A204.1 (cell line): ENCODE results near the gene CD7.
"Not testable (repeated sequence)": the region's sequence is repeated elsewhere in the genome, so short reads cannot be mapped to it uniquely, and the experiment has no call there.

ENCODE experiments used
- FAIRE-seq: peaks from 2 replicates; lab custom pipeline; 2012; peaks lifted over from hg19 to GRCh38; lab: Jason Lieb, UNC

Gene CD7

DNA sequence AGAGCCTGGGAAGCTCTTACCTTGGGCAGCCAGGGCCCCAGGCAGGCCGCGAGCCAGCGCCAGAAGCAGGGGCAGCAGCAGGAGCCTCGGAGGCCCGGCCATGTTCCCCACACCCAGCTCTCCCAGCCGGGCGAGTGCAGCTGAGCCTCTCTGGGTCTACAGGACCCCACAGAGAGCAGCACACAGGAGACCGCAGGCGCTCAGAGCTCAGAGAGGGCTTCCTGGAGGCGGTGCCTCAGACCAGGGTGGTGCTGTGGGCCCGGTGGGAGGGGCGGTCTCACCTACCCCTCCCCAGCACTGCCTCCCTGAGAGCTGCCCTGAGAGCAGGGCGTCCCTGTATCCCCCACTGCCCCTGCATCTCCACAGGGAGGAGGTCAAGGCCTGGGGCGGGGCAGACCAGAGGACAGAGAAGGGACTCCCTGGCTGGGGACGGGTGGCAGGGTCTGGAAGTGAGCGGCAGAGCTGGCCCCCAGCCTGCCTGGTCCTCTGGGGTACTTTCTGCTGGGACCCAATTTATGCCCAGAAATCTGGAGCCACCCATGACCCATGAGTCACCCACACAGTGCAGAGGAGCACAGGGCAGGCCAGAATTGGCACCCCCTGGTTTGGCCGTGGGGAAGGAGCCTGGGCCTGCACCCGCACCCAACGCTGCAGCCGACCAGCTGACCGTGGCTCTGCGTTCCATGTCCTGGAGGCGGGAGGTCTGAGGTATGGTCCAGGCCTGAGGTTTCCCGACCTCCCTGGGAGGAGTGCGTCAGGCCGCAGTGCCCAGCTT lies at the start of gene CD7:
Gene CD7, minus strand, starts transcription at position 215 of the 775 bp plus-strand sequence. Its CDS starts 113 bp downstream, at position 102.
- FAIRE-seq = no peak

DNA sequence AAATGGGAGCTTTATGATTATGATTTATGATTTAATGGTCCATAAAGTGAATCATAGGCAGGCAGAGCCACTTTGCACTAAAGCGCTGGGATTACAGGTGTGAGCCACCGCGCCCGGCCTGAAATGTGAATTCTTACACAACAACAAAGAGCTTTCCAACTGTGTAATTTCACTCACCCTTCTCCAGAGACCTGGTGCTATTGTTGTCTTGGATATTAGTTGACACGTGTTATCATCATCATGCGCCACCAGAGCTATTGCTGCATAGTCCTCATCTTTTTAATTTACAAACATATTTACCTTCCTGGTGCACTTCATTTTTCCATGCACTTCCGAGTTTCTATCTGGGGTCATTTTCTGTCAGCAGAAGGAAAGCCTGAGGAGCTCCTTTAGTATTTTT lies 49.3 kb upstream of the CD7 start:
- no peak for FAIRE-seq

DNA sequence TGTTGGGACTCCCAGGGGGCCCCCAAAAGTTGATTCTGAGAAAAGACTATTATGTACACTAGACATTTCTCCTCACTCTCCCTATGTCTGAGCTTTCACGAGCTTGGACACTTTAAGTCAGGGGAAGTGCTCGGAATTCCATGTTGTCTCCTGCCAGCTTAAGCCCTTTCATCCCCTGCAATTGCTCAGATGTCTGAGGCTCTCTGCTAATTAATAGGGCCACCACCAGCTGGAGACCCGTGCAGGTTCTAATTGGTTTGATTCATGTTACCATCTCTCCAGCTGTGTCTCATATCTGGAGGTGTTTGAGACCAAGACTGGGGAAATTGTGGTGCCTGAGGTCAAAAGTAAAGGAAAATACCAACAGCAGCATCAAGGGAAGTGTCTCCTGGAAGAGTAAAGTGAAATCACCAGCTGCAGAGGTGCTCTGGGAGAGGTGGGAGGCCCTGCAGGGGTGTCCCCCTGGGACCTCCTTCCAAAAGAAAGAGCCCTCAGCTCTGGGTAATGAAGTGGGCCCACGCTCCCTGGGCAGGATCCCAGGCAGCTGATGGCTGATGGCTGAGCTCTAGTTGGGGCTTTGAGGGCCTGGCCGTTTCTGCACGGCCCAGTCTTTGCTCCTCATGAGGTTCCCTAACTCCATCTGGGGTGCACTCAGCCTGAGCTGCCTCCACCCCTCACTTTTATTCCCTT lies 48.3 kb upstream of the CD7 start:
- no peak for FAIRE-seq

DNA sequence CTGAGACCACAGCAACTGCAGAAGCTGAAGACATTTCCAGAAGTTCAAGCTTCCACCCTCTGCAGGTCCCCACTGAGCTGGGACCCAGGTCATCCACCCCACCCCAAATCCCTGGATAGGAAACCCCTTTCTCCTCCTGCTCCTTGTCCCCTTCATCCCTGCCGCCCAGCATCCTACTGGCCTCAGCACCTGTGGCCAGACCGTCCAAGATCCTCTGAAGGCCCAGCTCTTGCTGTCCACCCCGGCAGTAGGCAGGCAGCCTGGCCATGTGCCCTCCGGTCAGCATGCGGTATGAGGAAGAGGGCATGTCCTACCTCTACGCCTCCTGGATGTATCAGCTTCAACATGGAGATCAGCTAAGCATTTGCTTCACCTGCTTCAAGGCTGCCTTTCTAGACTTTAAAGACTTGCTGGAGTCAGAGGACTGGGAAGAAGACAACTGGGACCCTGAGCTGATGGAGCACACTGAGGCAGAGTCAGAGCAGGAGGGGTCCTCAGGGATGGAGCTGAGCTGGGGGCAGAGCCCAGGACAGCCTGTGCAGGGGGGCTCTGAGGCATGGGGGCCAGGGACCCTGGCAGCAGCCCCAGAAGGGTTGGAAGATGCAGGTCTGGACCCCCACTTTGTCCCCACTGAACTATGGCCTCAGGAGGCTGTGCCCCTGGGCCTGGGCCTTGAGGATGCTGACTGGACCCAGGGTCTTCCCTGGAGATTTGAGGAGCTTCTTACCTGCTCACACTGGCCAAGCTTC lies 44.7 kb upstream of the CD7 start:
- FAIRE-seq = no peak

DNA sequence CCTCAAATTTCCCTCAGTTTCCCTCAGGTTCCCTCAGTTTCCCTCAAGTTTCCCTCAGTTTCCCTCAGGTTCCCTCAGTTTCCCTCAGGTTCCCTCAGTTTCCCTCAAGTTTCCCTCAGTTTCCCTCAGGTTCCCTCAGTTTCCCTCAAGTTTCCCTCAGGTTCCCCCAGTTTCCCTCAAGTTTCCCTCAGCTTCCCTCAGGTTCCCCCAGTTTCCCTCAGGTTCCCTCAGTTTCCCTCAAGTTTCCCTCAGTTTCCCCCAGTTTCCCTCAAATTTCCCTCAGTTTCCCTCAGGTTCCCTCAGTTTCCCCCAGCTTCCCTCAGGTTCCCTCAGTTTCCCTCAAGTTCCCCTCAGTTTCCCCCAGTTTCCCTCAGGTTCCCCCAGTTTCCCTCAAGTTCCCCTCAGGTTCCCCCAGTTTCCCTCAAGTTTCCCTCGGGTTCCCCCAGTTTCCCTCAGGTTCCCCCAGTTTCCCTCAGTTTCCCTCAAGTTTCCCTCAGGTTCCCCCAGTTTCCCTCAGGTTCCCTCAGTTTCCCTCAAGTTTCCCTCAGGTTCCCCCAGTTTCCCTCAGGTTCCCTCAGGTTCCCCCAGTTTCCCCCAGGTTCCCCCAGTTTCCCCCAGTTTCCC lies 42.2 kb upstream of the CD7 start:
- FAIRE-seq = not testable (repeated sequence)

DNA sequence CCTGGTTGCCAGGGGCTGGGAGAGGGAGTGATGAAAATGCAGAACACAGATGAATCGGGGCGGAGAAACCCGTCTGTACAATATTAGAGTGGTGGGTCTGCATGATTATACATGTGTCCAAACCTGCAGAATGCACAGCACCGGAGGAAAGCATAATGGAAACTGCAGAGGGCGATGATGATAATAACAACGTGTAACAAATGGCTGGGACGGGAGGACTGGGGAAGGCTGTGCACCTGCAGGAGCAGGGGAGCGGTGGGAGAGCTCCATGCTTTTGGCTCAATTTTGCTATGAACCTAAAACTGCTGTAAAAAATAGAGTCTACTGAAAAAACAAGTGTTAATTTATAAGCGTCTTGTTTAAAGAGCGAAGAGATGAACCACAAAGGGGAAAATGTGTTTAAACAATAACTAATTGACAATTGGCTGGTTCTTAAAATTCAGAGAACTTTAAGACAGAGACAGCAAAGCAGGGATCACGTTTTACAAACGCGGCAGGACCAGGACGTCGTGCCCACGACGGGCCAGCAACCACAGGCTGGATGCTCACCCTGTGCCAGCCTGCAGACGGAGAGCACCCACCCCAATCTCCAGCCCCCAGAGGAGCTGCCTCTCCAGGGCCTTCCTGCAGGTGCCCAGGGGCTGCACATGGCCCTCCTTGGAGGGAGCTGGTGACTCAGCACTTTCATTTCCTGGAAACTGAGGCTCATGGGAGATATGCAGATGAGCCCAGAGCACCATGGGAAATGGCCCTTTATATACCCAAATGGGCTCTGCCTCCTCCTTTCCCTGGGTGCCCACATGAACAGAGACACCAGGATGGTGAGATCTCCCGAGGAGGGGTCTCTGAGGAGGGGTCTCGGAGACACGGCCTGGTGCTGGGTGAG lies 41.3 kb upstream of the CD7 start, which contains the start of gene TEX19:
Gene TEX19, plus strand, starts transcription at position 783 of the 886 bp plus-strand sequence. CDS start 2,904 bp downstream, outside the sequence.
- FAIRE-seq = no peak

DNA sequence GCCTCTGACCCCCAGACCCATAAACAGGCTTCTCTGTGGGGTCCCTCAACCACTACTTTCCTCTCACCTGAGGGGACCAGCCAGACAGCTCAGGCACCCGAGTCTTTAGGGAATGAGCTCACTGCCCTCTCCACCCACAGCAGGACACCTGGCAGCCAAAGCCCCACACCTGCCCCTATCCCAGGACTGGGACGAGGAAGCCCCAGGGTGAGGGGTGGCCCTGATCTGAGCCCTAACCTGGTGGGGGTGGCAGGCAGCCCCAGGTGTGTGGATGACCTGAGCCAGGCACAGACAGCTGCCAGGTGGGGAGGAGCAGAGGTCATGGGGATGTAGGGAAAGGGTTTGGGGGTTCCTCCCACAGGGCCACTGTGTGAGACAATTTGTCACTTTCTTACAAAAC lies 40.0 kb upstream of the CD7 start:
- no peak for FAIRE-seq

DNA sequence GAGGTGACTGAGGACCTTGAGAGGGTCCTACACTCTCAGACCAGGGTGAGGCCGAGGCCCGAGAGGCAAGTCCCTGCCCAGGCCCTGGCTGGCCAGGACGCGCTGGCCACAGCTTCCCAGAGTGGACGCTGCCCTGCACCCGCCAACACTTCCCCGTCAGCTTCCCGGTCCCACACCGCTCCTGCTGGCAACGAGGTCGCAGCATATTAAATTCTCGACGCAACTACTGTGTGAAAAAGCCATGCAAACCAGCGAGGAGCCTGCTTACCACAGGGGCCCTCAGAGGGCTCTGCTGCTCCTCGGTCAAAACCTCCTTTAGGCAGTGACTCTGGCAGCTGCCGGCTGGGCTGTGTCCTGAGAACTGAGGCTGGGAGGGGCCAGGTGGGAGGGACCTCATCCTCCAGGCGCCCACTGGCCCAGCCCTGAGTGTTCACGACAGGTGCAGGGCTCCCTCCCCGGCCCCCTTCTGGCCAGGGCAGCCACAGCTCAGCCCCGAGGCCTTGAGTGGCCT lies 39.5 kb upstream of the CD7 start:
- FAIRE-seq = no peak

DNA sequence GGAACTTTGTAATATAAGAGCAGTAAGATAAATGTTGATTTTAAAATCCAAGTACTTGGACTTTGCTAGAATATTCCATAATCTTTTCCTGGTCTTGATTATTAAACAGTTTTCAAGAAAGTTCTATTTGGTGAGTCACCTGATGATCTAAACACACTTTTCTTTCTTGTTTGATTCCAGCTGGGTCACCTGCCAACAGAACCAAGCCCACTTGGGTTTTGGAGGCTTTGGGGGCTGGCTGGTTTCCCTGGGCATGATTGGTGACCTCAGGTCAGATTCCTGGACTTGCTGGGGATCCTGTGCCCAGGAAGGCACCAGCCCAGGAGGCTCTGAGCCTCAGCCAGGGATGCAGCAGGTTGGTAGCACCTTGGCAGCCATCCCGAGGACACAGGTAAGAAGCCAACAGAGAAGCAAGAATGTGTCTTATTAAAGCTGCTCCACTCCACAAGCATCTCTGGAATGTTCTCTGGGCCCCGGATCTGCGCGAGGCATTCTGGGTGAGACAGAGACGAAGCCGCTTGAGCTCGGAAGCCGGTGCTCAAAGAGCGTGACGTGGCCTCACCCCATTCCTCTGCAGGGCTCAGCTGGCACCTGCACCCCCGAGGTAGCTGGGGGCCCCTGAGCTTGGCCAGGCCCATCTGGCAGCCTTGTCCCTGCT lies 38.5 kb upstream of the CD7 start:
- FAIRE-seq = no peak

DNA sequence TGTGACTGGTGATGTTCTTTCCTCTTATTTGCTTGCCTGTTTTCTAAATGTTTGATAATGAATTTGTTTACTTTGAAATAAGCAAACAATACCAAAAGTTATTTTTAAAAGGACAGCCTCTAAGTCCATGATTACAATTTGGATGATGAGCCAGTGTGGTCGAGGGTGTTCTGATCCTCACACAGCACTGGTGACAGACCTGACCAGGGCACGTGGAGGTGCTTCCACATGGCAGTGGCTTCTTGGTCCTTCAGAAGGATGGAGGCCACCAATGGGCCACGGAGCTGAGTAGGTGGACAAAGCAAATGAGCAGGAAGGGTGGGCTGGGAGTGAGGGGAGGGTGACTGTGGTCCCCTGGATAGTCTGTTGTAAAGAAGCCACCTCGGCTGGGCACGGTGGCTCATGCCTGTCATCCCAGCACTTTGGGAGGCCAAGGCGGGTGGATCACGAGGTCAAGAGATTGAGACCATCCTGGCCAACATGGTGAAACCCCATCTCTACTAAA lies 37.4 kb upstream of the CD7 start:
- no peak for FAIRE-seq

DNA sequence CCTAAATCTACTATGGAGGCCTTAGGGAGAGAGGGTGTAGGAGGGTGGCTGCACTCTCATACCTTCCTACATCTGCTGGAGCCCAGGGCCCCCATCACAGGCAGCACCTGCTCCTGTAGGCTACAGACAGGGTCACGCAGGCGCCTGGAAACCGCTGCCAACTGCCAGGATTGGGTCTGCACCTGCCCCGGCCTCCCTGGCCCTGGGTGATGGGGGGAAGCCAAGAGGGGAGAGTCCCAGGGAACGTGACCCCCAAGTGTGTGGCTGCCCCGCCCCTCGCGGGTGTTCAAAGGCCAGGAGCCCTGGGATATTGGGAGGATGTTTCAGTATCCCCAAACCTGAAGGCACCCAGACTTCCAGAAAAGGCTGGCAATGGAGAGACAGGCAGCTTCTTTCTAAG lies 36.1 kb upstream of the CD7 start:
- FAIRE-seq = no peak

DNA sequence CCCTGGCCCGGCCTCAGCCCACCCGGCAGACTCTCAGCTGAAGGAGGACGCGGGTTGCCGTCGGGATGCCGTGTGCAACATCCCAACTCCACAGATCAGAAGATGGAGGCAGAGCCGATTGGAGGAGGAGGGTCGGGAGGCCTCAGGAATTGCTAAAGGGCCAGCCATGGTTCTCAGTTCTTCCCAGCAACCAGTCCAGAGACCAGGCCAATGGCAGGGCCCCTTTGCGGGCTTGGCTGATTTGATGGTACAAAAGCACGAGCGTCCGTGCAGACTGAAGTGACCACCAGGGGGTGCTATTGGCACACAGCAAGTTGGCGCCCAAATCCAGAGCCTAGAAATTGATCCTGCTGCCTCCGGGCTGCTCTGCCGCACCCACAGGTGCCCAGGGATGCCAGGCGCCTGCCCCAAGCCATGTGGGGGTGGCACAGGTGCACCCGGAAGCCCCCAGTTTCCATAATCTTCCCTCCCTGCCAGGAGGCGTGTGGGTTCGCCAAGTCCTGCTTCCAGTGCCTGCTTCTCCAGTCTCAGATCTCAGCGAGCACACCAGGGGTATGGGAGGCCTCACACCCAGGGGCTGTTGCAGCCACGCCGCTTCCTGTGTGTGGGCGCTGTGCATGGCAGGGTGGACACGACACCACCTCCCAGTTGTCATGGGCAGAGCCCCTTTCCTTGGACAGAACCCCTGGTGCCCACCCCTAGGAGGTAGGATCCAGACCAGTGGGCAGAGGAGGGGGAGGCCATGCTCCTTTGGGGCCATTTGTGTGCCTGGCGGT lies 34.5 kb upstream of the CD7 start:
- FAIRE-seq = no peak

DNA sequence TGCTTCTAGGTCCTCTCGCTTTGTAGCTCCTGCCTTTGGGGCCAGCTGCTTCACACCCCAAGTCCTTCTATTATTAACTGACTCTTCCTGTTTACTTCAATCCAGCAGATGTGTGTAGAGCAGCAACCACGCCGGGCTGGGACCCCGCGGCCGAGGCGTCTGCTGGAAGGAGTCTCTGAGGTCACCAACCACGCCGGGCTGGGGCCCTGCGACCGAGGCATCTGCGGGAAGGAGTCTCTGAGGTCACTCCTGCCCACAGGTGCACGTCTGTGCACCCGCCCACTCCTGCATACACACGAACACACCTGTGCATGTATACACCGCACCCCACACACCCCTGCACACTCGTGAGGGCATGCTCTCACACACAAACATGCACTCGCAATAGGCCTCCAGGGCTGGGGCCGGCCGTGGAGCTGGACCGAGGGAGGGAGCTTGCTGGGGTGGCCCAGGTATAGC lies 33.9 kb upstream of the CD7 start:
- no peak for FAIRE-seq

DNA sequence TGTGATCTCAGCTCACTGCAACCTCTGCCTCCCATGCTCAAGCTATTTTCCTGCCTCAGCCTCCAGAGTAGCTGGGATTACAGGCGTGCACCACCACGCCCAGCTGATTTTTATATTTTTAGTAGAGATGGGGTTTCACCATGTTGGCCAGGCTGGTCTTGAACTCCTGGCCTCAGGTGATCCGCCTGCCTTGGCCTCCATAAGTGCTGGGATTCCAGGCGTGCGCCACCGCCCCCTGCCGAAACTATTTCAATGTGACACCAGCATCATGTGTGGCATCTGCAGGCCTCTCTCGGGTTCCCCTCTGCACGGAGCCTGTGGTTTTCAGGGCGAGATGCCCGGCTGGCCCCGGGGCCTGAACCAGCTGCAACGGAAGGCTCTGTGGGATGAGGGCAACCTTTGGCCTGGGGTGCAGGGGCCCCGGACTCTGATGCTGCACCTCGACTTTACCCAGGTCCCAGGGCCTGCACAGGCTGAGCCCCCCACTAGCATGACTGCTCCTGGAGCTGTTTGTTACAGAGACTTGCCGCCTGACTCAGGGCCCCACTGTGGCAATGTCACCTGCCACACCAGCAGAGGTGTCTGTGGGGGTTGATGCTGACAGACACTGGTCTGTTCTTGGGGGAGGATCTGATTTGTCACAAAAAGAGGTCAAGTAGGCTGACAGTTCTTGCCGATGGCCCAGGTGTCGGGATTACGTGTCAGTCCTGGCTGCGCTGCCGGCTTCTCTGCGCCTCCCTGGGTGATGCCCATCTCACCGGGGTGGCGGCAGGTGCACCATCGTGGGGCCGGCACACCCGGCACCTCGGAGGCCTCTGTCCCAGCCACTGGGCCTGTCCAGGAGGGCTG lies 33.0 kb upstream of the CD7 start:
- FAIRE-seq = no peak

DNA sequence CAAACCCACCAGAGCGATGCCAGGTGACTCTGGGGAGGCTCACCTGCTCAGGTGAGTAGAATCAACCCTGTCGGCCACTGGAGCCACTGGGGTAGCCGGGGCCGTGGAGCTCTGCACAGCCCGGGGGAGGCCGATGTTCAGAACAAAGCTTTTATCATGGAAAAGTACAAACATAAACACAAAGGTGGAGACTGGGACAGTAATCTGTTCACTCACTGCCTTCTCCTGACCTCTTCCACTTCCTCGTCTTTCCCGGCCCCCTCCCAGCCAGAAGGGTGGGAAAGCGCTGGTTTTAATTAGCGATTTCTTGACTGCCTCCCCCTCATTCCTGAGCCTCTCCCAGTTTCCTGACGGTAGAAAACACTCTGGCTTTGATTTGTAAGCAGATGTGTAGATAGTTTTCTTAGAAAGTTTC lies 31.9 kb upstream of the CD7 start:
- FAIRE-seq = no peak

DNA sequence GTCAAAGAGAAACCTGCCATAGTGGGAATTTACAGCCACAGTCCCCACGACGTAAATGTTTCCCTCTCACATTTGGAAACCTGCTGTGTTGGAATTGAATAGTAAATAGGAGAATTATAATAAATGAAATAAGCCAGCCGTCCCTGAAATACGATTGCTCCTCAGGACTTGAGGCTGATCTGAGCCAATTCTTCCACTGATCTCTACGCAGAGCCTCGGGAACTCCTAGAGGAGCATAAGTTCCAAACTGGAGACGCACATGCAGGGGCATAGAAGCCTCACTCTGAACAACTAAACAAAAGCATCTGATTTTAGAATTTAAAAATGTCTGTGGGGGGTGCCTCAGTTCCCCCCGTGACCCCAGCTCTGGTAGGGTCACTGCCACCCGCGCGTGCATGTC lies 31.5 kb upstream of the CD7 start:
- no peak for FAIRE-seq

DNA sequence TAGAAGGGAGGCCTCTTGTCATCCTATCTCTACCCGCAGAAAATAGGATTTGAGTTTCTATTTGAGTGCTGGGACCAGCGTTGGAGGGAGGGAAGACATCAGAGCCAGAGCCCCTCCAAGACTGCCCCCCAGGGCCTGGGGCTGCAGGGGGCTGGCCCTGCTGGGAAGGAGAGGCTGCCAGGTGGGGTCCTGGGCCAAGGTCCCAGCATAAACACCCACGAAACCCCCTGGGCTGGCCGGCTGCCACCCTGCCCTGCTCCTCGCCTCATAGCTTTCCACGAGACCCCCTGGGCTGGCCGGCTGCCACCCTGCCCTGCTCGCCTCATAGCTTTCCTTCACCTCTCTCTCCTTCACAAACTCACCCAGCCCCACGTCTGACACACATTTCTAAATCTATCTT lies 31.0 kb upstream of the CD7 start:
- FAIRE-seq = no peak

DNA sequence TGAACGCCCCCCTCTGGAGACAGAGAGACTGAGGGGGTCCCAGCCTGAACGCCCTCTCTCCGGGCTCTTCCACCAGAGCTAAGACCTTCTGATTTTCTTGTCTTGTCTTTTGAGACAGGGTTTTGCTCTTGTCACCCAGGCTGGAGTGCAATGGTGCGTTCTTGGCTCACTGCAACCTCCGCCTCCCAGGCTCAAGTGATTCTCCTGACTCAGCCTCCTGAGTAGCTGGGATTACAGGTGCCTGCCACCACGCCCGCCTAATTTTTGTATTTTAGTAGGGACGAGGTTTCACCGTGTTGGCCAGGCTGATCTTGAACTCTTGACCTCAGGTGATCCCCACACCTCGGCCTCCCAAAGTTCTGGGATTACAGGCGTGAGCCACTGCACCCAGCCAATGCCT lies 30.6 kb upstream of the CD7 start:
- not testable (repeated sequence) for FAIRE-seq
